B cell (primary cell): ENCODE results near the gene WAC.

ENCODE experiments used
- EZH2 ChIP-seq: IDR thresholded peaks from 2 replicates; pipeline ENCODE4 v1.6.1; 2012; ENCODE audit warnings: borderline replicate concordance, low read depth, mild to moderate bottlenecking, moderate library complexity, low read length; ENCODE audit not compliant: insufficient read depth, poor library complexity, severe bottlenecking
- TF ChIP-seq, protein P1 (sequence below): fragments of 200-600 bp; IDR thresholded peaks from one replicate; pipeline ENCODE4 v1.8.0; 2022; ENCODE audit warnings: antibody characterized with exemption, mild to moderate bottlenecking

DNA sequence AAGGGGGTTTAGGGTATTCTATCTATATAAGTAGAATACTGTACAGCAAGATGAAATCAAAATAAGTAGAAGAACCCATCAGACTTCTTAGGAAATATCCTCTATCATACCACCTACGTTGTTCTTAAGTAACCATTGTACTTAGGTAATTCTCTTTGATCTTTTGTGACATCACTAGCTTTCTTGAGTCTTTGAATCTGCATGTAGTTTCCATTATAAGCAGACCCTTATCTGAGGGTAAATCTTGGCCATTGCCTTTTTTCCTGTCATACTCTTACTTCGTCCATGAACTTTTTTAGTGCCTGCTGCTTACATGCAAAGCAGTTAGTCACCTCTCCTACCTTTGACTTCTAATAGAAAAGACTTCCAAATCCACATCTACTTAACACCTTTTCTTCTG is 49.0 kb downstream of the WAC start:
- TF ChIP-seq, protein P1, sequence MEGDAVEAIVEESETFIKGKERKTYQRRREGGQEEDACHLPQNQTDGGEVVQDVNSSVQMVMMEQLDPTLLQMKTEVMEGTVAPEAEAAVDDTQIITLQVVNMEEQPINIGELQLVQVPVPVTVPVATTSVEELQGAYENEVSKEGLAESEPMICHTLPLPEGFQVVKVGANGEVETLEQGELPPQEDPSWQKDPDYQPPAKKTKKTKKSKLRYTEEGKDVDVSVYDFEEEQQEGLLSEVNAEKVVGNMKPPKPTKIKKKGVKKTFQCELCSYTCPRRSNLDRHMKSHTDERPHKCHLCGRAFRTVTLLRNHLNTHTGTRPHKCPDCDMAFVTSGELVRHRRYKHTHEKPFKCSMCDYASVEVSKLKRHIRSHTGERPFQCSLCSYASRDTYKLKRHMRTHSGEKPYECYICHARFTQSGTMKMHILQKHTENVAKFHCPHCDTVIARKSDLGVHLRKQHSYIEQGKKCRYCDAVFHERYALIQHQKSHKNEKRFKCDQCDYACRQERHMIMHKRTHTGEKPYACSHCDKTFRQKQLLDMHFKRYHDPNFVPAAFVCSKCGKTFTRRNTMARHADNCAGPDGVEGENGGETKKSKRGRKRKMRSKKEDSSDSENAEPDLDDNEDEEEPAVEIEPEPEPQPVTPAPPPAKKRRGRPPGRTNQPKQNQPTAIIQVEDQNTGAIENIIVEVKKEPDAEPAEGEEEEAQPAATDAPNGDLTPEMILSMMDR = no peak
- no peak for TF ChIP-seq EZH2
